NAMALWA (cell line): ENCODE results near the gene GREB1.

Experiments used
- DNase-seq: peaks from one replicate; pipeline ENCODE4 v3.0.0-alpha.2; 2015; ENCODE audit warnings: low spot score

Gene GREB1

DNA sequence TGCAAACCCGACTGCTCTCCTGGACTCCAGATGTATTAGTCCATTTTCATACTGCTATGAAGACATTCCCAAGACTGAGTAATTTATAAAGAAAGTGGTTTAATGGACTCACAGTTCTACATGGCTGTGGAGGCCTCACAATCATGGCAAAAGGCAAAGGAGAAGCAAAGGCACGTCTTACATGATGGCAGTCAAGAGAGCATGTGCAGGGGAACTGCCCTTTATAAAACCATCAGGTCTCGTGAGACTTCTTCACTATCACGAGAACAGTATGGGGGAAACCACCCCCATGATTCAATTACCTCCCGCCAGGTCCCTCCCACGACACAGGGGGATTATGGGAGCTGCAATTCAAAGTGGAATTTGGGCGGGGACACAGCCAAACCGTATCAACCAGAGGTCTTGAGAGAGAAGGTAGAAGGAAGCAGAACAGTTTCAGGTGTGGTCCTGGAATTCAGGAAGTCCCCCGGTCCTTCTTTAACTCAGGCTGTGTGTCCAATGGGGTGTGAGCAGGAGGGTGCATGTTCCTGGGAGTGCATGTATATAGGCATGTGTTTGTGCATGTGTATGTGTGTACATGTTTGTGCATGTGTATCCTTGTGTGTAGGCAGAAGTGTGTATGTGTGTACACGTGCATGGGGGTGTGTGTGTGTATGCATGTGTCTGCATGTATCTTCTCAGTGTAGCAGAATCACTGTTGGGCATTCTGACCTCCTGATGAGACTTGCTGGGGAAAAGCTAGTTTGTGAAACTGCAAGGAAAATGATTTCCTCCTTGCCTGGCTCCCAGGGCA is 46.2 kb downstream of the GREB1 start:
- peak; percentile 22 for DNase-seq

DNA sequence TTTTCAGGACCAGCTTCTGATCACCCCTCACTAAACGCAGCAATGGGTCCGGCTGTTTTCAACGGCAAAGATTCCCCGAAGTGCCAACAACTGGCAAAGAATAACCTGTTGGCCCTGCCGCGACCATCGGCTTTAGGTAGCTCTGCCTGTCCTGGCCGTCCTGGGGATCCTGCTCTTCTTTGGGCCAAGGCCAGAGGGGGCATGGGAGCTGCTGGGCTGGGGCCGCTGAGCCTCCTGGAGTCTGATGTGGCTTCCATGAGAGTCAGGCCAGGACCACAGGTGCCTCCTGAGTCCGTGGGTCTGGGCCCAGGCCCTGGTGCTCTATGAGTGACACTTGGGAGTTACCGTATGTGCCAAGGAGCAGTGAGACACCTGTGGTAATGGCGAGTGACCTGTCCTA is 46.9 kb downstream of the GREB1 start:
- DNase-seq, result no peak

DNA sequence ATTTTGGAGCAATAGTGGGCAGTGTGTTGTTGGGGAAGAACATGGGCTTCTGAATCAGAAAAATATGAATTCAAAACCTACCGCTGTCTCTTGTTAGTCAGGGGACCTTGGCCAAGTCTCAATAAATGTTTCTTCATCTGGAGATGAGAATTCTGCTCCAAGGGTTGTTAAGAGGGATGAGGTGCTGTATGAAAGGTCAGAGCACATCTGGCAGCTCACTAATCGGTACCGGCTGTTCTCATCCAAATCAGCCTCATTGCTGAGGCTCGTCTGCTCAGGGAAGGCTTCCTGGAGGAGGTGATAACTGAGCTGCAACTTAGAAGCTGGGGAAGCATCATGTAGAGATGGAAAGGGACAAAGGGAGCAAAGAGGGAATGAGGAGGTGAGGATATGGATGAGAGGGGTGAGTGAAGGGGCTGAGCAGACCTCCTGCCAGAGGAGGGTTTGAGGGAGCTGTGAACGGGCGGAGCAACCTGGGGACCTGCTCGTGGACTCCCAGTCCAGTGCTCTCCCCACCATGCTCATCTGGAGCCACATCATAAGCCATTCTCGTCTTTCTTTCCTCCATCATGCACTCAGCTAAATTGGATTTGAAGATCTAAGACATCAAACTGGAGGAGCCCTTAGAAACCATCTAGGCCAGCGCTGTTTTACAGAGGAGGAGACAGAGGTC is 47.4 kb downstream of the GREB1 start:
- DNase-seq, result no peak

DNA sequence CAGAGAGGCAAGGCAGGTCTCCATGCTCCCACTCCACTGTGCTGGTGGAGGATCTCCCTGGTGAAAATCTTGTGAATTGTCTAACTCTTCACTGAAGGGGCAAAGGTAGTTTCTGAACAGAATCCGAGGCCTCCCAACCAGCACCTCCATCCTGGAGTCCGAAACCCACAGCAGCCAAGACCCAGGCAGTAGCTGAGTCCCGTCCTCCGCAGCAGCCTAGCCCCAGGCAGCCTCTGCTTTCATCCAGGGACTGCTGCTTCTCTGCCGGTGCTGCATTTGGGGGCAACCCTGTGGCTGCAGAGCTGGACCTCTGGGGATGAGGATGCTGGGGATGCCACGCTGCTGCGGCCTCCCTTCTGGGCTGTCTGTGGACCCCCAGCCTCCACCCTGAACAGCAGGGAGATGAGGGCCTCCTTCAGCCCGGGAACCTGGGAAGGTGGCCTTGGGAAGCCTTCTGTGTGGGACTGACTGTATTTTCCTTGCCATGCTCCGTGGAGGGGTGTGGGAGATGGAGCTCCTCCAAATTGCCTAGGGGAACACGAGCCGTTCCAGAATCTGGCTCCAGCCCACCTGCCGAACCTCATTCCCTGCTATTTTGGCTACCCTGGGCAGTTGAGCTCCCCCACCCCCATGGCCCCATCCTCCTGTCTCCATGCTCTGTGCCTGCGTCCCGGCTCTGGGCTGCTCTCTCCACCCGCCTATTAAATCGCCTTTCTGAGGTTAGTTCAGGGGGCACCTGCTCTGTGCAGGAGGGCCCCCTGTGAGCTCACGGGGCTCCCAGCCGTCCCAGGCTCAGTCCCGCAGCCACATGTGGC is 48.2 kb downstream of the GREB1 start:
- DNase-seq, result no peak

DNA sequence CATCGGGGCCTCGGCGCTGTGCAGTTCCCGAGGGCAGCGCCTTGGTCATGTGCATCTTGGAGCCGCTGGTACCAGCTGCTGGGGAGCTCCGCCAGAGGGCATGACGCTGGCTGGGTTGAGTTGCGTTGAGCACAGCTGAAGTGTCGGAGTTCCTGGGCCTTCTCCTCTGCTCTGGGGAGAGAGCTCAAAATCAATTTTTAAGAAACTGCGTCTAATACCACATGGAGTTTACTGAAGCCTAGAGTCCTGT is 48.7 kb downstream of the GREB1 start:
- no peak for DNase-seq

DNA sequence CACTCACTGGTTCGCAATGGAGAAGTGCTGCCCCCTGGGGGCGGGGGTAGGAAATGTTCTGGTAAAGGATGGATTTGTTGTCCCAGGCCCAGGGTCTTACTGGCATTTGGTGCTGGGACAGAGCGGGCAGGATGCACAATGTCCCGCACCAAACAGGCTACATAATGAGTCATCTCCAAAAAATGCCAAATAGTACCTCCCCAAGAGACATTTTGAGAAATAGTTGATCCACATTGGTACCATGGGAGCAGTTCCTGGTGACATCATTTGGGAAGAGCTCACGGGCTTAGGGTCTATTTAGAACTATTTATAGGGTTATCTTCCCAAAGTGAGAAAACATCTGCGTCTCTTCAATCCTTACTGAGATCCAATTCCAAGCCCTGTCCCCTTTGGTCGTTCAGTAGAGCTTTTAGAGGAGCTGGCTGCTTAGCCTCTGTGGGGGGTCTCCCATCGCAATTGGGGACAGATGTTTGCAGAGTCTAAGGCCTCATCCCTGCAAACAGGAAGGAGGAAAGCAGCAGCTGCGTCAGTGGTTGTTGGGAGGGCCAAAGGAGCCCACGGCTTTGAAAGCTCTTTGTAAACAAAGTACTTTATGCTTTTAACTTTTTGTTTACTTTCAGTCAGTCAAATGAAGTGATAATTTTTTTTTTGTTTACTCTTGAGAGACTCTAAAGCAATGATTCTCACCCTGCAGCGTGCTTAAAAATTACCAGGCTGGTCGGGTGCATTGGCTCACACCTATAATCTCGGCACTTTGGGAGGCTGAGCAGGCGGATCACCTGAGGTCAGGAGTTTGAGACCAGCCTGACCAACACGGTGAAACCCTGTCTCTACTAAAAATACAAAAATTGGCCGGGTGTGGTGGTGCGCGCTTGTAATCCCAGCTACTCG is 49.3 kb downstream of the GREB1 start:
- DNase-seq, result peak; percentile 82

DNA sequence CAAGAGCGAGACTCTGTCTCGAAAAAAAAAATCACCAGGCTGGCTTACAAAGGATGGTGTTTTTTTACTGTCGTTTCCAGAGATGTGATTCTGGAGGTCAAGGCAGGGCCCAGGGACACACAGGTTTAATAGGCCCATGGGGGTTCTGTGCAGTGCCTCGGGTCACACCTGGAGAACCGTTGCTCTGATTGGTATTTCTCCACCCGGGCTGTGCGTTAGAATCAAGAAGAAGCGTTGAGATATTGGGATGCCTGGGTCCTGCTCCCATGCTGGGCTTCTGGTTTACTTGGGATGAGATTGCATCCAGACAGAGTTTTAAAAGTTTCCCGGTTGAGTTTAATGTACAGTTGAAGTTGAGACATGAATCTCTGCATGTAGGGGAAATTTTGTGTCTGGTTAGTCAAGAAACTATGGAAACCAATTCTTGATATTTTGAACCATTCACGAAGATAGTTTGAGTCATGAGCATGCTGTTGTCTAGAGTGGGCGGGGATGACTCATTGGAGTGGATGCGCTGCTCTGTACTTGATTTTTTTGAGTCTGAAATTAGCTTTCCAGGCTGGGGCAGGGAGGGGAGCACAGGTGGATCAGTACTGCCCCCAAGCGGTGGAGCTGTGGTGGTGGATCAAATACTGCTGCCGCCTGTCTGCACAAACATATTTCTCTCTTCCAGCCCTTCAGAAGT is 50.1 kb downstream of the GREB1 start:
- peak; percentile 82 for DNase-seq

DNA sequence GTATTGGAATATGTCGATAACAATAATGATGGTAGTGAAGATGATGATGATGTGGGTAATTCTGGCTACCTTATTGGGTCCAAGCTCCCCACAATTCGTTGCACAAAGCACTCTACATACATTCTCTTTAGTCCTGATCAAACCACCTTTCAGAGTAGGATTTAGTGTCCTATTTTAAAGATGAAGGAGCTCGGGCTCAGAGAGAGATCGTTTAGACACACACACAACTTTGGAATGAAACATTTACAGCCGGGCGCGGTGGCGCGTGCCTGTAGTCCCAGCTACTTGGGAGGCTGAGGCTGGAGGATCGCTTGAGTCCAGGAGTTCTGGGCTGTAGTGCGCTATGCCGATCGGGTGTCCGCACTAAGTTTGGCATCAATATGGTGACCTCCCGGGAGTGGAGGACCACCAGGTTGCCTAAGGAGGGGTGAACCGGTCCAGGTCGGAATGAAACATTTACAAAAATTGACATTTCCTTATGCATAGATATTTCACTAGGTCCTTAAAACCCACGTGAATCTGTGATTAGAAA is 50.7 kb downstream of the GREB1 start:
- no peak for DNase-seq

DNA sequence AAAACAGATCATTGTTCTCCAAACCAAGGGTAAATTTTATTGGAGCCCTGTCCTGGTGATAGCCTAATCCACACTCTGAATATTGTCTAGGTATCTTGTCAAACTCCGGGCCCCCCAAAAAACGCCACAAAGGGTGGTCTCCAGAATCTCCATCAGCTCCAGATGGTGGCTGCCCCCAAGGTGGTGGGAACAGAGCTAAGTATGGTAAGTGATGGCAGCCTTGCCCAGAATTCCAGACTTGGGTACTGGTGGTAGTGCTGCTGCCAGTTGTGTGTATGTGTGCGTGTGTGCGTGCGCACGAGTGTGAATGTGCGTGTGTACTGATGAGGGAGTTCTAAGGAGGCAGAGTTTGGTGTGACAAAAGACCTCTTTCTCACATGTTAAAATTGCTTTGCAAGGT is 51.2 kb downstream of the GREB1 start:
- no peak for DNase-seq

DNA sequence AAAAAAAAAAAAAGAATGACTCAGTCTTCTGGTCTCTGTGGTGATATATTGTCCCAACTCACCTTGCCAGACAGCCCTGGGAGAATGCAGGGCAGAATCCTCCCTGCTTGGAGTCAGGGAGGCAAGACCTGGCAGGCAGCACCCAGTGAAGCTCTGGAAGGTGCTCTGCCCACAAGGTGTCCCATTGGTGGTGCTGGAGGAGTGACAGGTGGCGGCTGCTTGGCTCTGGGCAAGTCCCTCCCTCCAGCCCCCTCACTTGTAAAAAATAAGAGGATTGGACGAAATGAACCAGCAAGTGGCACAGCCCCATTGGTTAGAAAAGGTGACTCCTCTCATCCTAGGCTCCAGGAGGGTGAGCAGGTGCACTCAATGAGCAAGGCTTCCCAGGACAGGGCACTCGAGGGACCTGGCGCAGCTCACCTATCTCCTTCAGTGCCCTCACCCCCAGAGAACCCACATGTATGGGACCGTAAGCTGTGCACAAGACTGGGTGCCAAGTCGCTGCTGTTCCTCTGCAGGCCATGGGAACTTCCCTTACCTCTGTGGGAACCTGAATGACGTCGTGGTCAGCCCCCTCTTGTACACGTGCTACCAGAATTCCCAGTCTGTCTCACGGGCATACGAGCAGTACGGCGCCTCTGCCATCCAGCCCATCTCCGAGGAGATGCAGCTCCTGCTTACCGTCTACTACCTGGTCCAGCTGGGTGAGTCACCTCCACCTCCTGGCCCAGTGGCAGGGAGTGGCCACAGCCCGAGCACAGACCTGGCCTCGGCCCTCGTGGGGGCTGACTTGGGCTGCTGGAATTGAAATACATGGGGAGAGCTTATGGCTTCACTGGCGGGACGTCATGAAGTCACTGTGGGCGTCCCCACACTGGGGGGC is 54.6 kb downstream of the GREB1 start:
- no peak for DNase-seq

DNA sequence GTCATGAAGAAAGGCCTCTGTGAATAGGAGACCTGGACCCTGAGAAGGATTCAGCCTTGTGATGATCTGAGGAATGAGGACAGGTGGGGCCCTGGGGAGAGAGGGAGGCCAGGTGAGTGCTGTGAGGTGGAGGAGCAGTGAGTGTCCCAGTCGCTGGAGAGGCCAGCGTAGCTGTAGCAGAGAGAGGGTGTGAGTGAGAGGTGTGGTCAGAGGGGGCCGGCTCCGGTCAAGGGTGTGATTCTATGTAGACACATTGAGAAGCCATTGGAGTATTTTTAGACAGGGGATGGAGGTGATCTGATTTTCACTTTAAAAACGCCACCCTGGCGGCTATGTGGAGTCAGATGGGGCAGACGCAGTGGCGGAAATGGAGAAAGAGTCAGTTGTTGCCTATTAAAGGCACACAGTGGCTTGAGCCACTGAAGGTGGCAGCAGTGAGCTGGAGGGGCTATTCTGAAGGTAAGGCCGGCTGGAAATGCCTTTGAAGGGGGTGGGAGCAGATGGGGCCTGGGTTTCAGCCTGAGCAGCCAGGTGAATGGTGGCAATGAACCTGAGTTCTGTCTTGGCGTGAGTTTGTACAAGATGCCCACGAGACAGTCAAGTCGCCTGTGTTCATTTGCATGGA is 55.6 kb downstream of the GREB1 start:
- DNase-seq, result peak; percentile 23

DNA sequence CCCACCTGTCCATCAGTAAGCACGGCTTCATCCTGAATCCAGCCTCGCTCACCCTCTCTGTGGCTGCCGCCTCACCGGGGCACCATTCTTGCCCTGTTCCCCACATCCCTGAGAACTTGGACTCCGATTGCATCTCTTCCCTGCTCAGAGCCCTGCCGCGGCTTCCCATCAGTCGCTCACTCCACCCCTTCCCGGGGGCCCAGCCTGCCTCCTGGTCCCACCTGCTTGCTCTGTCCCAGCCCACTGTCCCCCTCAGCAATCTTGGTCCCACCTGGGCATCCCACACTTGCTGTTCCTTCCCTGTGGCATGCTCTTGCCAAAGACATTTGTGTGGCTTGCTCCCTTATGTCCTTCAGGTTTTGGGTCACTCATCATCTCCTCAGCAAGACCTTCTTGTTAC is 56.3 kb downstream of the GREB1 start:
- DNase-seq, result no peak

DNA sequence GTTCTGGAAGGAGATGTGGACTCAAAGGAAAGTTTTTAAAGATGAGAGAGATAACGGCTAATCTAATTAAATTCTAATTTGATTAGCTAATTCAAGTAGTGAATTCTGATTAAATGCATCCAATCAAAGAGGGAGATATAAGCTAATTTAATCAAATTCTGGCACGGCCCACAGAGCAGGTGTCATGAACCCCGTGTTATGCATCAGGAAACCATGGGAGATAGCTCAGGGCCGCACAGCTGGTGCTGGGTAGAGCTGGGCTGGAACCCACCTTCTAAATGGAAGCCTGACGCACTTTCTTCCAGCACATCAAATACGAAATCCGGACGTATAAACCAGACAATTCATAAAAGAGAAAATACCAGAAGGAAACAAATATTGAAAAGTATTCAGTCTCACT is 57.2 kb downstream of the GREB1 start:
- DNase-seq, result no peak

DNA sequence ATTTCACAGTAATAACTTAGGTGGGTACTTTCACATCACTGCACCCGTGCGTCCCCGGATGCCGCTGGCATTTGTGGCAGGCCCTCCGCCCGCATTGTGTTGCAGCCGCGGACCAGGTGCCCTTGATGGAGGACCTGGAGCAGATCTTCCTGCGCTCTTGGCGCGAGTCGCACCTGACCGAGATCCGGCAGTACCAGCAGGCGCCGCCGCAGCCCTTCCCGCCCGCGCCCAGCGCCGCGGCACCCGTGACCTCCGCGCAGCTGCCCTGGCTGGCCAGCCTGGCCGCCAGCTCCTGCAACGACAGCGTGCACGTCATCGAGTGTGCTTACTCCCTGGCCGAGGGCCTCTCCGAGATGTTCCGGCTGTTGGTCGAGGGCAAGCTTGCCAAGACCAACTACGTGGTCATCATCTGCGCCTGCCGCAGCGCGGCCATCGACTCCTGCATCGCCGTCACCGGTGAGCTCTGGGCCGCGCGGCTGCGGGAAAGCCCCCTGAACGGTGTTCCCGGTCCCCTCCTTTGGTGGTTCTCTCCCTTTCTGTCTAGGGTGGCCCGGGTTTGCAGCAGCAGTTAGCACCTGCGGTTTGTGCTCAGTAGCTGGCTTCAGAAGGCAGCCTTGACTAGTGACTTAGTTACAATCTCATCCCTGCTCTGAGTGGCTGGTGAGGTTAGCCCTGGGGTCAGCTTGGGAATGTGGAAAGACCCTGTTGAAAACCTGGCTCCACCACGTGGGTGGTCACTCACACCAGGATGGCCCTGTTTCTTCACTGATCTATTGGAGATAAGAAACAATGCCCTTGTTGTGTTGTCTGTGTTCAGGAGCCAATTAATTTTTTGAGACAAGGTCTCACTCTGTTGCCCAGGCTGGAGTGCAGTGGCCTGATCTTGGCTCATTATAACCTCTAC is 59.1 kb downstream of the GREB1 start:
- no peak for DNase-seq

DNA sequence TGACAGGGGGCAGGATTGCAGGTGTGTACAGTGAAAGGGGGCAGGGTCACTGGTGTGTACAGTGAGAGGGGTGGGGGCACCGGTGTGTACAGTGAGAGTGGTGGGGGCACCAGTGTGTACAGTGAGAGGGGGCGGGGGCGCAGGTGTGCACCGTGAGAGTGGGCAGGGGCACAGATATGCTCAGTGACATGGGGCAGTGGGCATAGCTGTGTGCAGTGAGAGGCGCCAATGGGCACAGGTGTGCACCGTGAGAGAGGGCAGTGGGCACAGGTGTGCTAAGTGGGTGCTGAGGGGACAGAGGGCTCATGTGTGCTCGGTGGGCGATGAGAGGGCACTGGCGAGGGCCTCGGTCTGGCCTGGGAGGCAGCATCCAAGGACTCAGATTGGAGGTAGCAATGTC is 63.0 kb downstream of the GREB1 start:
- no peak for DNase-seq

DNA sequence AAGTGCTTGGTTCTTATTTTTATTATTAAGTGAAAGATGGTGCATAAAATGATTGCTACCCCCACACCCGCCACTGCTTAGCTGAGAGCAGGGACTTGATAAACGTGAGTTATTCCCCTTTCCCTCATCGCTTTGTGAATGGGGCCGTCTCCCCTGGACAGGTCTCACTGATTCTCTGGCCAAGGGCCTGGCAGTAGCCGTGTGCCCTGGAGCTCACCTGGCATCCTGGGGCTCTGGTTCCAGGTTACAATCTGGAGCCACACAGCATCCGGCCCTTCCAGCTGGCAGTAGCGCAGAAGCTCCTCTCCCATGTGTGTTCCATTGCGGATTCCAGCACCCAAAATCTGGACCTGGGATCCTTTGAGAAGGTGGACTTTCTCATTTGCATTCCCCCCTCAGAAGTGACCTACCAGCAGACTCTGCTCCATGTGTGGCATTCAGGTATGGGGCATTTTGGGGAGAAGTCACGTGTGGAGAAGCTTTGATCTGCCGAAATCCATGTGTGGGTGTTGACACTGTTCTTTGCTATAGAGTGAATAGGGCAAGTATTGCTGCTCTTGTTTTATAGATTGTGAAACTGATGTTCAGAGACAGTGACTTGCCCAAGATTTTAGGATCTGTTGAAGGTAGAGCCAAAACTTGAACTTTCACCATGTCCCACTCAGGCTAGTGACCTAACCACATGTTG is 63.8 kb downstream of the GREB1 start:
- DNase-seq, result no peak

DNA sequence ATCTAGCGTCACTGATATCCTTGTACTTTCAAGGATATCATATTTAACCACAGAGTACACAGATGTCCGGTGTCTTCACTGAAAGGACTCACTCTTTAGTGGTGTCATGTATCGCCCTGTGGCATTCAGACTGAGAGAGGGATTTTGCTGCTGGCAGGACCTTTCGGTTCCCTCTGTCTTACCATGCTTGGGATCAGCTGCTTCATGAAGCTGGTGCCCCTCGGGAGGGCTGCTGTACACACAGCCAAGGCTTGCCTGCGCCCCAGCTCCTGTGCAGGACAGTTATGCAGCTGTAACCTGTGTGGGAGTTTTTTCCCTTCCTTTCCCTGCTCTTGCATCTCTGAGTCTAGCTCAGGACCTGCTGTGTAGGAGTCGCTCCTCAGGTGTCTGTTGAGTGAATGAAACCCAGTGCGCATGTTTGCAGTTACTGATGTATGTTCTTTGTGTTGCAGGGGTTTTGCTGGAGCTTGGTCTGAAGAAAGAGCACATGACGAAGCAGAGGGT is 64.4 kb downstream of the GREB1 start:
- DNase-seq, result no peak
